Measurements from ENCODE around the gene FOXN4. TPM values are rescaled to one million over a fixed set of nuclear protein-coding genes. Genes with fewer than 3 reads are reported as not detected.
"Not testable (repeated sequence)": the region's sequence is repeated elsewhere in the genome, so short reads cannot be mapped to it uniquely, and the experiment has no call there.

Gene FOXN4
- total and polyA plus RNA-seq, 2 of the 13 experiments (the other 11 are each of a cell fraction or from before 2014, with no cell fraction given) = 0.11 TPM; not detected in 1

- POLR2A ChIA-PET = no interaction called here
- 7% methylated on average over 3 of the region's 3 CpGs for WGBS (ENCODE audit: low lambda C conversion rate)
- Histone ChIP-seq H3K4me1 (ENCODE audit: insufficient read depth, low read length) (0 out of 2 replicates have a peak, but pooled peaks cover 5% of the 10 kb centered on the region), H3K79me2 (ENCODE audit: insufficient read depth, low read length) (no peaks in the 10 kb centered on the region), H3K4me2 (ENCODE audit: low read depth, low read length) (no peak overlapping the region), H3K9ac (ENCODE audit: insufficient read depth, low read depth, low read length) (no peak overlapping the region), H4K20me1 (ENCODE audit: insufficient read depth, low read length) (no peaks in the 10 kb centered on the region), H3K27ac (ENCODE audit: extremely low read length, insufficient read depth, low read length) (no peak overlapping the region), H2AFZ (ENCODE audit: low read length) (no peak overlapping the region), H3K27me3 (ENCODE audit: control insufficient read depth in 1 of 2, insufficient read depth in 2 of 2, low read length in 2 of 2) (peaks cover 0 to 13% of the 10 kb centered on the region in 2 experiments; a peak in 1 of 5 replicates), H3K9me3 (ENCODE audit: low read length) (no peaks in the 10 kb centered on the region), H3K4me3 (replicated peaks in 1 of 3; ENCODE audit: insufficient read depth in 1 of 3, low read depth in 2 of 3, low read length in 3 of 3) (no peak overlapping the region), H3K36me3 (replicated peaks in 1 of 2; ENCODE audit: control insufficient read depth in 1 of 2, insufficient read depth in 2 of 2, low read length in 2 of 2) (no peaks in the 10 kb centered on the region)
- no peak for TF ChIP-seq MZF1 (CRISPR knock-in tag; IDR thresholded peaks at IDR 0.05; ENCODE audit: borderline replicate concordance)
- no peak for TF ChIP-seq SRSF4 (IDR thresholded peaks at IDR 0.05; ENCODE audit: low read depth, low read length, poor library complexity, severe bottlenecking)
- no peak for TF ChIP-seq SRSF1 (optimal IDR thresholded peaks at IDR 0.05; ENCODE audit: low read depth, low read length)
- TF ChIP-seq MYPOP (CRISPR knock-in tag; IDR thresholded peaks at IDR 0.05) = no peak
- no peak for TF ChIP-seq ZNF24 (IDR thresholded peaks at IDR 0.05)
- TF ChIP-seq, protein P1, sequence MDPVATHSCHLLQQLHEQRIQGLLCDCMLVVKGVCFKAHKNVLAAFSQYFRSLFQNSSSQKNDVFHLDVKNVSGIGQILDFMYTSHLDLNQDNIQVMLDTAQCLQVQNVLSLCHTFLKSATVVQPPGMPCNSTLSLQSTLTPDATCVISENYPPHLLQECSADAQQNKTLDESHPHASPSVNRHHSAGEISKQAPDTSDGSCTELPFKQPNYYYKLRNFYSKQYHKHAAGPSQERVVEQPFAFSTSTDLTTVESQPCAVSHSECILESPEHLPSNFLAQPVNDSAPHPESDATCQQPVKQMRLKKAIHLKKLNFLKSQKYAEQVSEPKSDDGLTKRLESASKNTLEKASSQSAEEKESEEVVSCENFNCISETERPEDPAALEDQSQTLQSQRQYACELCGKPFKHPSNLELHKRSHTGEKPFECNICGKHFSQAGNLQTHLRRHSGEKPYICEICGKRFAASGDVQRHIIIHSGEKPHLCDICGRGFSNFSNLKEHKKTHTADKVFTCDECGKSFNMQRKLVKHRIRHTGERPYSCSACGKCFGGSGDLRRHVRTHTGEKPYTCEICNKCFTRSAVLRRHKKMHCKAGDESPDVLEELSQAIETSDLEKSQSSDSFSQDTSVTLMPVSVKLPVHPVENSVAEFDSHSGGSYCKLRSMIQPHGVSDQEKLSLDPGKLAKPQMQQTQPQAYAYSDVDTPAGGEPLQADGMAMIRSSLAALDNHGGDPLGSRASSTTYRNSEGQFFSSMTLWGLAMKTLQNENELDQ (CRISPR knock-in tag; IDR thresholded peaks at IDR 0.05; ENCODE audit: borderline replicate concordance) = no peak
- TF ChIP-seq AKAP8 (CRISPR knock-in tag; IDR thresholded peaks at IDR 0.05) = no peak
- DNase-seq (ENCODE audit: low spot score) (no peak), ATAC-seq (no peak), FAIRE-seq (no peak)
- CTCF ChIA-PET (ENCODE audit: low intra/inter-chr PET ratio, low total read pairs) = no interaction called here
- intact Hi-C loops (cut with micrococcal nuclease; ENCODE audit: unreplicated experiment) = no loop called here
- BruUV-seq (replicated peaks) = no TSS peak
- in situ Hi-C loops (cut with HindIII; ENCODE audit: extremely low pct_ligation_motif_present, low pct_unique_long_range_greater_than_20kb) = no loop called here
Observed at GRCh38 chr12:109329003-109329402, 19.9 kb upstream of the FOXN4 start.

GRCh38 chr12:109321294-109321693, 12.2 kb upstream of the FOXN4 start:
- H2AFZ ChIP-seq (ENCODE audit: low read length); in situ Hi-C loops (cut with HindIII; ENCODE audit: extremely low pct_ligation_motif_present, low pct_unique_long_range_greater_than_20kb); H4K20me1 ChIP-seq (ENCODE audit: insufficient read depth, low read length); DNase-seq (ENCODE audit: low spot score); ATAC-seq; POLR2A ChIA-PET; CTCF ChIA-PET (ENCODE audit: low intra/inter-chr PET ratio, low total read pairs); BruUV-seq (replicated peaks); H3K4me3 ChIP-seq (replicated peaks in 1 of 3; ENCODE audit: insufficient read depth in 1 of 3, low read depth in 2 of 3, low read length in 3 of 3); FAIRE-seq; H3K27ac ChIP-seq (ENCODE audit: extremely low read length, insufficient read depth, low read length); H3K36me3 ChIP-seq (replicated peaks in 1 of 2; ENCODE audit: control insufficient read depth in 1 of 2, insufficient read depth in 2 of 2, low read length in 2 of 2); intact Hi-C loops (cut with micrococcal nuclease; ENCODE audit: unreplicated experiment); H3K4me1 ChIP-seq (ENCODE audit: insufficient read depth, low read length); H3K4me2 ChIP-seq (ENCODE audit: low read depth, low read length); H3K79me2 ChIP-seq (ENCODE audit: insufficient read depth, low read length); H3K27me3 ChIP-seq (ENCODE audit: control insufficient read depth in 1 of 2, insufficient read depth in 2 of 2, low read length in 2 of 2); H3K9ac ChIP-seq (ENCODE audit: insufficient read depth, low read depth, low read length); H3K9me3 ChIP-seq (ENCODE audit: low read length): not testable (repeated sequence)
- WGBS (ENCODE audit: low lambda C conversion rate) = 45% methylated on average over 8 of the region's 8 CpGs
